ENCODE measurements around the gene CATSPER2. TPM values are rescaled to one million over a fixed set of nuclear protein-coding genes. Genes with fewer than 3 reads are reported as not detected.
"Not testable (repeated sequence)": the region's sequence is repeated elsewhere in the genome, so short reads cannot be mapped to it uniquely, and the experiment has no call there.

Gene CATSPER2
- total RNA-seq, 2 donors from 2014 or later: 3.5 to 10.1 TPM

GRCh38 chr15:43638464-43639204 lies 10.0 kb downstream of the CATSPER2 start:
- H3K4me1 ChIP-seq (replicated peaks); H3K4me3 ChIP-seq; H3K36me3 ChIP-seq; DNase-seq (ENCODE audit: low spot score); H3K27ac ChIP-seq; H3K9me3 ChIP-seq; intact Hi-C loops (cut with DNase I); H3K27me3 ChIP-seq (replicated peaks; ENCODE audit: insufficient read depth): not testable (repeated sequence)
- WGBS: 77% methylated on average over 8 of the region's 8 CpGs

- DNase-seq (ENCODE audit: low spot score); H3K9me3 ChIP-seq; H3K27me3 ChIP-seq (replicated peaks; ENCODE audit: insufficient read depth); H3K36me3 ChIP-seq; intact Hi-C loops (cut with DNase I); H3K27ac ChIP-seq; H3K4me3 ChIP-seq; H3K4me1 ChIP-seq (replicated peaks): not testable (repeated sequence)
These were observed 21.7 kb downstream of the CATSPER2 start for GRCh38 chr15:43626937-43627336.

DNA sequence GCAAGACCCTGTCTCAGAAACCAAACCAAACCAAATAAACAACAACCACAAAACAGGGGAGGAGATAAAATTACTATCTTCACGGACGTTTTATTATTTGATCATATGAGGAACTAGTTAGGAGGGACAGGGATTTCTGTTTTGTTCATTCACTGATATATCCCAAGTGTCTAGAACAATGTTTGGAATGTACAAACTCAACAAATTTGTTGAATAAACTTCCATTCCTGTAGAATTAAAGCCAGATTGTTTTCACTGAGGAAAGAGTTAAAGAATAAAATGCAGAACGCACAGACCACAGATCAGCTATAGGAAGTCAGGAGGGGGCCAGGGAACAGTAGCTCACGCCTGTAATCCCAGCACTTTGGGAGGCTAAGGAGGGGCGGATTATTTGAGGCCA lies 23.5 kb downstream of the CATSPER2 start:
- WGBS: 24% methylated on average over 5 of the region's 5 CpGs
- no peaks in the 10 kb centered on the region for H3K36me3 ChIP-seq
- no peak overlapping the region for H3K27ac ChIP-seq
- H3K9me3 ChIP-seq: no peaks in the 10 kb centered on the region
- no peaks in the 10 kb centered on the region for H3K4me1 ChIP-seq (replicated peaks)
- DNase-seq (ENCODE audit: low spot score): no peak
- no peaks in the 10 kb centered on the region for H3K27me3 ChIP-seq (replicated peaks; ENCODE audit: insufficient read depth)
- TF ChIP-seq POLR2A (IDR thresholded peaks at IDR 0.05): no peak
- TF ChIP-seq POLR2AphosphoS5 (IDR thresholded peaks at IDR 0.05): no peak
- H3K4me3 ChIP-seq: no peak overlapping the region
- intact Hi-C loops (cut with DNase I): no loop called here

GRCh38 chr15:43622068-43622799 lies 26.4 kb downstream of the CATSPER2 start:
- H3K36me3 ChIP-seq; DNase-seq (ENCODE audit: low spot score); H3K4me1 ChIP-seq (replicated peaks); H3K4me3 ChIP-seq; intact Hi-C loops (cut with DNase I); H3K27me3 ChIP-seq (replicated peaks; ENCODE audit: insufficient read depth); H3K9me3 ChIP-seq; H3K27ac ChIP-seq: not testable (repeated sequence)
- 62% methylated on average over 5 of the region's 7 CpGs for WGBS

- H3K9me3 ChIP-seq; DNase-seq (ENCODE audit: low spot score); H3K4me1 ChIP-seq (replicated peaks); intact Hi-C loops (cut with DNase I); H3K36me3 ChIP-seq; H3K27me3 ChIP-seq (replicated peaks; ENCODE audit: insufficient read depth); H3K27ac ChIP-seq; H3K4me3 ChIP-seq: not testable (repeated sequence)
- no CpG with 5 or more reads among the region's 2 CpGs for WGBS
These were observed 29.9 kb downstream of the CATSPER2 start, which contains the start of gene STRC for GRCh38 chr15:43618700-43619099. Gene STRC, minus strand, starts transcription at chr15:43618800. Its CDS starts 78 bp downstream, at chr15:43618722.

DNA sequence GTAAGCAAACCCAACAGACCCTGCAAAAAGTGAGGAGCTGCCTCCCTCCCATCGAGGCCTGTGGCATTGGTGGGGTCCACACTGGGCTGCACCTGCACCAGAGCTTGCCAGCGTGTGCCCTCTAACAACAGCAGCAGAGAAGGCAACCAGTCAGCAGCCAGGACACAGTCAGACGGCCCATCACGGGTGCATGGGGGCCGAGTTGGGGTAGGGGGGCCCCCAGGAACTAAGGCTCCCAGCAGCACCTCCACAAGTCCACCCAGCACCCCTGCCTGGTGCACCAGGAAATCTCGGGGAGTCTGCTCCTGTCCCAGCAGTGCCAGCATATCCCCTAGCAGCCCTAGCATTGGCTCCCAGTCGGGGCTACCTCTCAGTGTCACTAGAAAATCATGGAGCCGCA lies 30.9 kb downstream of the CATSPER2 start:
- intact Hi-C loops (cut with DNase I); H3K27ac ChIP-seq; H3K9me3 ChIP-seq; H3K36me3 ChIP-seq; H3K4me1 ChIP-seq (replicated peaks); DNase-seq (ENCODE audit: low spot score); H3K4me3 ChIP-seq; H3K27me3 ChIP-seq (replicated peaks; ENCODE audit: insufficient read depth): not testable (repeated sequence)
- WGBS: no CpG with 5 or more reads among the region's 8 CpGs

- H3K4me3 ChIP-seq; H3K27ac ChIP-seq; H3K27me3 ChIP-seq (replicated peaks; ENCODE audit: insufficient read depth); intact Hi-C loops (cut with DNase I); H3K36me3 ChIP-seq; H3K4me1 ChIP-seq (replicated peaks); H3K9me3 ChIP-seq; DNase-seq (ENCODE audit: low spot score): not testable (repeated sequence)
- 84% methylated on average over 6 of the region's 6 CpGs for WGBS
These were observed 46.4 kb downstream of the CATSPER2 start for GRCh38 chr15:43602233-43602632.

DNA sequence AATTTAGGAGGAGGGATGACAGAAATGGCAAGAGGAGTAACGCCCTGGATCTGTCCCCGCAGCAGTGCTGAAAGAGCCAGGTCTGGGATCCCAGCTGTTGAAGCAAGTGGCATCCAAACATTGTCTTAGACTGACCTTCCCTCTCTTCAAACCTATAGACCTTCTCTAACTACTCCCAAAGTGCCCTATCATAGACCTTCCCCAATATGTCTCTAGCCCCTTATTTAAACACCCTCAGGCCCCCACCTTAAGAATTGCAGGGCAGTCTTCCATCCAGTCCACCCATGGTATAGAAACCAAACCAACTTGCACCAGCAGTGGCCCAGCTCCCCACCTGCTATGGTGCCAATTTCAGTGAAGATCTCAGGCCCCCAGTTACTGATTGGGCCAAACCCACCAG lies 48.4 kb downstream of the CATSPER2 start:
- H3K9me3 ChIP-seq: not testable (repeated sequence)

DNA sequence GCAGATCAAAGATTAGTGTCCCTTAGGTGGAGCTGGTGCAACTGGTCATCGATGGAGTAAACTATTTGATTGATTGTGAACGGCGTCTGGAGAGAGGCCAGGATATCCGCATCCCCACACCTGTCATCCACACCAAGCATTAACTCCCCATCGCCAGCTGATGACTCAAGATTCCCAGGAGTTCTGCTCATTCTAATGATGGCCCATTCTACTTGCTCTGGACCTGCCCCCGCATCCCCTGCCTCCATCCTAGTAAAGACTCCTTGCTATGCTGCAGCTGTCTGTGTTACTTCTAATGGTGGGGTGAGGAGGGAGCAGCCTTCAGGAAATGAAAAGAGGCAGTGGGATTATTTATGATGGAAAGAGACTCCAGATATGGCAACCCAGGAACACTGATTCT lies 49.5 kb downstream of the CATSPER2 start:
- H3K27me3 ChIP-seq (replicated peaks; ENCODE audit: insufficient read depth); DNase-seq (ENCODE audit: low spot score); H3K4me1 ChIP-seq (replicated peaks); H3K4me3 ChIP-seq; H3K36me3 ChIP-seq; intact Hi-C loops (cut with DNase I); H3K9me3 ChIP-seq; H3K27ac ChIP-seq: not testable (repeated sequence)
- 85% methylated on average over 6 of the region's 6 CpGs for WGBS

More for the DNA sequence above, 48.4 kb downstream of the CATSPER2 start:
- H3K4me1 ChIP-seq (replicated peaks); DNase-seq (ENCODE audit: low spot score); H3K27ac ChIP-seq; intact Hi-C loops (cut with DNase I); H3K4me3 ChIP-seq; H3K27me3 ChIP-seq (replicated peaks; ENCODE audit: insufficient read depth); H3K36me3 ChIP-seq: not testable (repeated sequence)
- WGBS: no CpG with 5 or more reads among the region's 2 CpGs

- intact Hi-C loops (cut with DNase I): not testable (repeated sequence)
These were observed 55.1 kb downstream of the CATSPER2 start, which contains the start of gene CKMT1B for GRCh38 chr15:43593328-43594190. Gene CKMT1B, plus strand, starts transcription at chr15:43594027. Its CDS starts 192 bp downstream, at chr15:43594219.

DNA sequence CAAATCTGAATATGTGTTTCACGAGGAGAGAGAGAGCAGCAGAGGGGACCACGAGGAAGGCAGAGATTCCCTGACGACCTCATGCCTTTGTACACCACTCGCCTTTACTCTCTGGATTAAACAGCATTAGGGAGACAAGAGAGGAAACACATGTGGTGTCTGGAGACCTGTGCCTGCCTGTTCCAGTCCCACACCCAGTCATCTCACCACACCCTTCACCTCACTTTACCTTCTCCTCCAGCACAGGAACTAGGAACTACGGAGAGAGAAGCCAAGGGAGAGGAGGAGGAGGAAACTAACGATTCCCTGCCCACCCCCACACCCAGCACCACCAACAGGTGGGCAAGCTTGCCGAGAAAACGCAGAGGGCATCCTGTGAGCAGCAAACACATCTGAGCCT lies 55.8 kb downstream of the CATSPER2 start:
- H3K4me3 ChIP-seq; H3K9me3 ChIP-seq; DNase-seq (ENCODE audit: low spot score); H3K27ac ChIP-seq; H3K4me1 ChIP-seq (replicated peaks); intact Hi-C loops (cut with DNase I); H3K36me3 ChIP-seq; H3K27me3 ChIP-seq (replicated peaks; ENCODE audit: insufficient read depth): not testable (repeated sequence)
- WGBS: 10% methylated on average over 4 of the region's 8 CpGs

More at GRCh38 chr15:43593328-43594190, 55.1 kb downstream of the CATSPER2 start, which contains the start of gene CKMT1B:
- not testable (repeated sequence) for H3K27ac ChIP-seq; H3K4me3 ChIP-seq; DNase-seq (ENCODE audit: low spot score); H3K36me3 ChIP-seq; H3K9me3 ChIP-seq; H3K27me3 ChIP-seq (replicated peaks; ENCODE audit: insufficient read depth); H3K4me1 ChIP-seq (replicated peaks)
- no CpG with 5 or more reads among the region's 43 CpGs for WGBS

Data from prostate gland (tissue), 2 donors.